H1 (cell line): ENCODE results near the gene RPRD1A. TPM values are rescaled to one million over a fixed set of nuclear protein-coding genes. Genes with fewer than 3 reads are reported as not detected.

ENCODE experiments used
- CEBPB ChIP-seq: IDR thresholded peaks from 2 replicates; pipeline ENCODE4 v1.6.1; 2012; ENCODE audit warnings: low read depth, low read length
- polyA plus RNA-seq, 7 experiments: library from polyadenylated mRNA; depleted of rRNA in 3 of 7; stranded (reverse) in 5 of 7; unstranded in 2 of 7; fragments of >200 nt in 5 of 7; fragments of 200-250 nt in 2 of 7; gene quantifications; 1 replicate in 5 of 7; 2 replicates in 1 of 7; 4 replicates in 1 of 7; pipeline versions ENCODE4 v1.2.1 to v1.2.3, GENCODE V29; 2011 to 2013; ENCODE audit warnings: missing spikeins in 2 of 7, mixed read lengths in 2 of 7
- total RNA-seq: library from RNA; stranded (reverse); fragmentation: NEBNext Ultra II Directional; extraction: Animal tissue kit (Norgen Biotek cat#: 25700); gene quantifications from 2 replicates; pipeline ENCODE4 v1.2.1, GENCODE V29; 2021
- TF ChIP-seq, protein P1 (sequence below): fragments of 300-600 bp; sonication (generic); IDR thresholded peaks from 2 replicates; pipeline ENCODE4 v1.7.1; 2012; ENCODE audit warnings: low read length, moderate library complexity, mild to moderate bottlenecking, inconsistent platforms; ENCODE audit not compliant: insufficient replicate concordance

The RPRD1A gene
- total and polyA plus RNA-seq, 2 of the 8 experiments (the other 6 are each of a cell fraction or from before 2014, with no cell fraction given): 40.5 to 106 TPM

- TF ChIP-seq, protein P1, sequence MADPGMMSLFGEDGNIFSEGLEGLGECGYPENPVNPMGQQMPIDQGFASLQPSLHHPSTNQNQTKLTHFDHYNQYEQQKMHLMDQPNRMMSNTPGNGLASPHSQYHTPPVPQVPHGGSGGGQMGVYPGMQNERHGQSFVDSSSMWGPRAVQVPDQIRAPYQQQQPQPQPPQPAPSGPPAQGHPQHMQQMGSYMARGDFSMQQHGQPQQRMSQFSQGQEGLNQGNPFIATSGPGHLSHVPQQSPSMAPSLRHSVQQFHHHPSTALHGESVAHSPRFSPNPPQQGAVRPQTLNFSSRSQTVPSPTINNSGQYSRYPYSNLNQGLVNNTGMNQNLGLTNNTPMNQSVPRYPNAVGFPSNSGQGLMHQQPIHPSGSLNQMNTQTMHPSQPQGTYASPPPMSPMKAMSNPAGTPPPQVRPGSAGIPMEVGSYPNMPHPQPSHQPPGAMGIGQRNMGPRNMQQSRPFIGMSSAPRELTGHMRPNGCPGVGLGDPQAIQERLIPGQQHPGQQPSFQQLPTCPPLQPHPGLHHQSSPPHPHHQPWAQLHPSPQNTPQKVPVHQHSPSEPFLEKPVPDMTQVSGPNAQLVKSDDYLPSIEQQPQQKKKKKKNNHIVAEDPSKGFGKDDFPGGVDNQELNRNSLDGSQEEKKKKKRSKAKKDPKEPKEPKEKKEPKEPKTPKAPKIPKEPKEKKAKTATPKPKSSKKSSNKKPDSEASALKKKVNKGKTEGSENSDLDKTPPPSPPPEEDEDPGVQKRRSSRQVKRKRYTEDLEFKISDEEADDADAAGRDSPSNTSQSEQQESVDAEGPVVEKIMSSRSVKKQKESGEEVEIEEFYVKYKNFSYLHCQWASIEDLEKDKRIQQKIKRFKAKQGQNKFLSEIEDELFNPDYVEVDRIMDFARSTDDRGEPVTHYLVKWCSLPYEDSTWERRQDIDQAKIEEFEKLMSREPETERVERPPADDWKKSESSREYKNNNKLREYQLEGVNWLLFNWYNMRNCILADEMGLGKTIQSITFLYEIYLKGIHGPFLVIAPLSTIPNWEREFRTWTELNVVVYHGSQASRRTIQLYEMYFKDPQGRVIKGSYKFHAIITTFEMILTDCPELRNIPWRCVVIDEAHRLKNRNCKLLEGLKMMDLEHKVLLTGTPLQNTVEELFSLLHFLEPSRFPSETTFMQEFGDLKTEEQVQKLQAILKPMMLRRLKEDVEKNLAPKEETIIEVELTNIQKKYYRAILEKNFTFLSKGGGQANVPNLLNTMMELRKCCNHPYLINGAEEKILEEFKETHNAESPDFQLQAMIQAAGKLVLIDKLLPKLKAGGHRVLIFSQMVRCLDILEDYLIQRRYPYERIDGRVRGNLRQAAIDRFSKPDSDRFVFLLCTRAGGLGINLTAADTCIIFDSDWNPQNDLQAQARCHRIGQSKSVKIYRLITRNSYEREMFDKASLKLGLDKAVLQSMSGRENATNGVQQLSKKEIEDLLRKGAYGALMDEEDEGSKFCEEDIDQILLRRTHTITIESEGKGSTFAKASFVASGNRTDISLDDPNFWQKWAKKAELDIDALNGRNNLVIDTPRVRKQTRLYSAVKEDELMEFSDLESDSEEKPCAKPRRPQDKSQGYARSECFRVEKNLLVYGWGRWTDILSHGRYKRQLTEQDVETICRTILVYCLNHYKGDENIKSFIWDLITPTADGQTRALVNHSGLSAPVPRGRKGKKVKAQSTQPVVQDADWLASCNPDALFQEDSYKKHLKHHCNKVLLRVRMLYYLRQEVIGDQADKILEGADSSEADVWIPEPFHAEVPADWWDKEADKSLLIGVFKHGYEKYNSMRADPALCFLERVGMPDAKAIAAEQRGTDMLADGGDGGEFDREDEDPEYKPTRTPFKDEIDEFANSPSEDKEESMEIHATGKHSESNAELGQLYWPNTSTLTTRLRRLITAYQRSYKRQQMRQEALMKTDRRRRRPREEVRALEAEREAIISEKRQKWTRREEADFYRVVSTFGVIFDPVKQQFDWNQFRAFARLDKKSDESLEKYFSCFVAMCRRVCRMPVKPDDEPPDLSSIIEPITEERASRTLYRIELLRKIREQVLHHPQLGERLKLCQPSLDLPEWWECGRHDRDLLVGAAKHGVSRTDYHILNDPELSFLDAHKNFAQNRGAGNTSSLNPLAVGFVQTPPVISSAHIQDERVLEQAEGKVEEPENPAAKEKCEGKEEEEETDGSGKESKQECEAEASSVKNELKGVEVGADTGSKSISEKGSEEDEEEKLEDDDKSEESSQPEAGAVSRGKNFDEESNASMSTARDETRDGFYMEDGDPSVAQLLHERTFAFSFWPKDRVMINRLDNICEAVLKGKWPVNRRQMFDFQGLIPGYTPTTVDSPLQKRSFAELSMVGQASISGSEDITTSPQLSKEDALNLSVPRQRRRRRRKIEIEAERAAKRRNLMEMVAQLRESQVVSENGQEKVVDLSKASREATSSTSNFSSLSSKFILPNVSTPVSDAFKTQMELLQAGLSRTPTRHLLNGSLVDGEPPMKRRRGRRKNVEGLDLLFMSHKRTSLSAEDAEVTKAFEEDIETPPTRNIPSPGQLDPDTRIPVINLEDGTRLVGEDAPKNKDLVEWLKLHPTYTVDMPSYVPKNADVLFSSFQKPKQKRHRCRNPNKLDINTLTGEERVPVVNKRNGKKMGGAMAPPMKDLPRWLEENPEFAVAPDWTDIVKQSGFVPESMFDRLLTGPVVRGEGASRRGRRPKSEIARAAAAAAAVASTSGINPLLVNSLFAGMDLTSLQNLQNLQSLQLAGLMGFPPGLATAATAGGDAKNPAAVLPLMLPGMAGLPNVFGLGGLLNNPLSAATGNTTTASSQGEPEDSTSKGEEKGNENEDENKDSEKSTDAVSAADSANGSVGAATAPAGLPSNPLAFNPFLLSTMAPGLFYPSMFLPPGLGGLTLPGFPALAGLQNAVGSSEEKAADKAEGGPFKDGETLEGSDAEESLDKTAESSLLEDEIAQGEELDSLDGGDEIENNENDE: no peak
- TF ChIP-seq CEBPB: no peak
- TF ChIP-seq, all 59 proteins: peak for 0
Measured at GRCh38 chr18:35942661-35943060, 124.7 kb downstream of the RPRD1A start (continued).
